Fibroblast of pulmonary artery (primary cell): ENCODE data around the gene GSC2.

Source experiments
- DNase-seq: peaks from one replicate; pipeline ENCODE4 v3.0.0-alpha.2; 2010; ENCODE audit warnings: low read depth
- H3K4me3 ChIP-seq: replicated peaks from 2 replicates; pipeline ENCODE4 v1.5.1; 2011; ENCODE audit warnings: low read depth, mild to moderate bottlenecking, control low read depth, low read length, moderate library complexity
- CTCF ChIP-seq: IDR thresholded peaks from 2 replicates; pipeline ENCODE4 v1.5.1; 2011; ENCODE audit warnings: mild to moderate bottlenecking, control low read depth, low read length, inconsistent platforms; ENCODE audit errors: missing control alignments

The GSC2 gene

GRCh38 chr22:19103880-19104821 lies 45.9 kb downstream of the GSC2 start:
- DNase-seq: no peak
- TF ChIP-seq CTCF: no peak
- no peak overlapping the region for H3K4me3 ChIP-seq

DNA sequence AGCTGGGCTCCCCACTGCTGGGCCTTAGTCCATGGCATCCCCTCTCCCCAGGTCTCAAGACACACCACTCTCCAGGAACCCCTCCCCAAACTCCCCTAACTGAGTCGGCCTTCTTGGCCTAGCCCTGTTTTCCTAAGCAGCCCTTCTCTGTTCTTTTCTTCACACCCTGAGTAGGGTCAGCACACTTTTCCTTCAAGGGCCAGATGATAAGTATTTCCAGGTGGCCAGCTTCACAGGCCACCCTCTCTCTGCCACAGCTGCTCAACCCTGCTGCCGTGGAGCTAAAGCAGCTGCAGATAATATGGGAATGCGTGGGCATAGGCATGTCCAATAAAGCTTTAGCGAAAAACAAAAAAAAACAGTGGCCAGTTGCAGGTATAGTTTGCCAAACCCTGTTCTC lies 51.9 kb downstream of the GSC2 start:
- DNase-seq: no peak
- no peak for TF ChIP-seq CTCF

DNA sequence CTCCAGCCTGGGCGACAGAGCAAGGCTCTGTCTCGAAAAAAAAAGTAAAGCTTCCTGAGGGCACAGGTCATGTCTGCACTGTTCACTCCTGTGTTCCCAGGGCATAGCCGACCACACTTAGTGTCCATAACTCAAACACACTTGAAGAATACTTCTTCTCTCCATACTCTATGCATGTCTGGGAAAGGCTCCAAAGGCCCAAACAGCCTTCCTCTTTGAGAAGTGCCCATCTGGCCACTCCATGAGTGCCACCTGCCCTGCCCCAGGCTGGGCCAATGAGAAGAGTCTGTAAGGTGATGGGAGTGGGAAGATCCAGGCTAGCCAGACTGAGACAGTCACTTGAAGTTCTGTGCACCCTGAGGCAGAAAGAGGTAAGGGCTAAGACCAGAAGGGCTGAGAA lies 52.6 kb downstream of the GSC2 start:
- TF ChIP-seq CTCF: no peak
- H3K4me3 ChIP-seq: no peak overlapping the region
- no peak for DNase-seq

More for the DNA sequence above, 51.9 kb downstream of the GSC2 start:
- H3K4me3 ChIP-seq: no peak overlapping the region
